HG03045 (cell line): ENCODE results near the gene NF2.
"Not testable (repeated sequence)": the region's sequence is repeated elsewhere in the genome, so short reads cannot be mapped to it uniquely, and the experiment has no call there.

Experiments
- ATAC-seq: cut with Tn5 transposase; IDR thresholded peaks from one replicate; pipeline ENCODE4 v1.9.1; 2021; ENCODE audit warnings: mild to moderate bottlenecking, moderate library complexity; ENCODE audit not compliant: unreplicated experiment

The NF2 gene

DNA sequence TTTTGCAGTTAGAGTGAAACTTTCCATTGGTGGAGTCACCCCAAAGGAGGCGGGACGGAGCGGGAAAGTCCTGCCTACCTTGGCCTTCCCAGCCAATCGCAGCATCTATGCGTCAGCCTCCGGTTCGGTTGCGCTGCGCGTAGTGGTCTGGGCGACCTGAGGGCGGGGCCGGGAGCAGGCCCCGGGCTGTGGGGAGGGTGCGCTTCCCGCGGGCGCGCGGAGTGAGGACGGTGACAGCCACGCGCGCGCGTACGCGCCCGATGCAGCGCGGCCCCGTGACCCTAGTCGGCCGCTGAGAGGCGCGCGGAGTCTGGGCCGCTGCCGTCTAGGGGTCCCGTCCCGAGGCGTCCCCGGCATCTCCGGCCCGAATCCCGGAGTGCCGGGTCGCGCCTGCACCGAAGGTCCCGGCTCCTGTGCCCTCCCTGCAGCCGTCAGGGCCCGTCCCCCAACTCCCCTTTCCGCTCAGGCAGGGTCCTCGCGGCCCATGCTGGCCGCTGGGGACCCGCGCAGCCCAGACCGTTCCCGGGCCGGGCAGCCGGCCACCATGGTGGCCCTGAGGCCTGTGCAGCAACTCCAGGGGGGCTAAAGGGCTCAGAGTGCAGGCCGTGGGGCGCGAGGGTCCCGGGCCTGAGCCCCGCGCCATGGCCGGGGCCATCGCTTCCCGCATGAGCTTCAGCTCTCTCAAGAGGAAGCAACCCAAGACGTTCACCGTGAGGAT lies at the start of gene NF2:
NF2 (plus strand) TSS at position 276 of the 718 bp plus-strand sequence; CDS start at position 642, 366 bp downstream.
- peak; percentile 96 for ATAC-seq

DNA sequence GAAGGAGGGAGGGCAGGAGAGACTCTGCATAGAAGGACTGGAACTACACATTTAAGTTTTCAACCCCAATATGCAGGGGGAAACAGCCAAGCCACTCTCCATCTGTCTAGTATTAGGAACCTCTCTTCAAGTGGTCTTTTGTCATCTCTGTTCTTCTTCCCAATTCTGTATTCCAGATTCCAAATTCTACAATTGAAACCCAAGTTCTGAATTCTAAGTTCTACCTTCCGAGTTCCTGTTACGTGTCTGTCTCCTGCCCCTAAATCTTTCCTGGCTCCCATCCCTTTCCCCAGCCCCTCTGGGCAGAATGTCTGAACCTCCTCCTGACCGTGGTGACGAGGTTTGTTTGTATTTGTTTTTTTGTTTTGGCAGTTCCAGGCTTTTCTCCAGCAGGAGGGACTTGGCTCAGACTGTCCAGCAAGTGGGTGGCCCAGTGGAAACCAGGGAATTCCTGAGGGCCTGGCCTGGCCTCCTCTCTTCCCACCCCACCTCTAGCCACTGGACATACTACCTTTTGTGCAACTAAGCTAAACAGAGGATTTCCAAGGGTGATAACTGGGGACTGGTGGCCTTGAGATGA lies 48.3 kb upstream of the NF2 start:
- no peak for ATAC-seq

DNA sequence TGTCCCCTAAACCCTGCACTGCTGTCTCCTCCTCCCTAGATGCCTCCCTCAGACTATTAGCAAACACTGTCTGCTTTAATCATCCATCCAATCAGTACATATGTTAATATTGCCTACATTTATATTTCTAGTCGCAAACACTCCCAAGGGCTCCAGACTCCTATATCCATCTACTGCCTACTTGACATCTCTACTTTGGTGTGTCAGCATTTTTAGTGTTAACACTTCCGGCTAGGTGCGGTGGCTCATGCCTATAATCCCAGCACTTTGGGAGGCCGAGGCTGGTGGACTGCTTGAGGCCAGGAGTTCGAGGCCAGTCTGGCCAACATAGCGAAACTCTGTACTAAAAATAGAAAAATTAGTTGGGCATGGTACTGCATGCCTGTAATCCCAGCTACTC lies 44.4 kb upstream of the NF2 start:
- no peak for ATAC-seq

DNA sequence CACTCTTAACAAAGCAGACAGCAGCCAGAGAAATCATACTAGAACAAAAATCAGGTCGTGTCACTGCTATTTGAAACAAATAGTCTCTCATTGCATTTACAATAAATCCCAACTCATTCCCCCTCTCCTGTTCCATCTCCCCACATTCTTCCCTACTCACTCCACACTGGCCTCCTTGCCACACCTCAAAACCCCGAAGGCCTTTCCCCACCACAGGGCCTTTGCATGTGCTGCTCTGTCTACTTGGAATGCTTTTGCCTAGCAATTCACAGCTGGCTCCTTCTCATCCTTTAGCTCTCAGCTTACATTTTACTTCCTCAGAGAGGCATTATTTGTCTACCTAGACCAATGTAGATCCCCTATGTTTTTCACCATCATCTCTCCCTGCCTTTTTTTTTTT lies 43.6 kb upstream of the NF2 start:
- ATAC-seq: no peak

DNA sequence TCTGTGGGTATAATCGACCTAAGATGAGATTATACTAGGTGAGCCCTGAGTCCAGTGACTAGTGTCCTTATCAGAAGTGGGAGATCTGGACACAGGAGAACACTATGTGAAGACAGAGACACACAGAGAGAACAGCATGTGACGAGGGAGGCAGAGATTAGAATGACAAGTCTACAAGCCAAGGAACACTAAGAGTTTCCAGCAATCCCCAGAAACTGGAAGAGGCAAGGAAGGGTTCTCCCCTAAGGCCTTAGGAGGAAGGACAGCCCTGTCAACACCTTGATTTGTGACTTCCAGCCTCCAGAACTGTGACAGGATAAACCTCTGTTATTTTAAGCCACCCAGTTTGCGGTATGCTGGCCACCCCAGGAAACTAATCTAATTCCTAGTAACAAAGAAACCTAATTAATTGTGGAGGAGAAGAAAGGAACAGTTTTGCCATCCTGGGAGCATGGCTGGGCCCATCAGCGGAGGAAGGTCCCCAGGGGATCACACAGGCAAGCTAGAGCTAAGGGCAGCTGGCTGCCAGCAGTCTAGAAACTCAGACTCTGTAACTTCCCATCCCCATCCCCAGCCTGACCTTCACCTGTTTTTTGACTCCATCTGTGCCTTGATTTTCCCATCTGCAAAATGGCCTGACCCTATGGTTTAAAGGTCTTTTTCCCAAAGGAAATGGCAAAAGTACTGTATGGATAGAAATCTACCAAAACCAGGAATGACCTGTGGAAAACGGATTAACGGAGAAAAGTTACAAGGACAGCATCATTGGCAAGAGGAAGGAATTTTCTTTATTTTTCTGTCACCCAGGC lies 39.6 kb upstream of the NF2 start:
- ATAC-seq: no peak

DNA sequence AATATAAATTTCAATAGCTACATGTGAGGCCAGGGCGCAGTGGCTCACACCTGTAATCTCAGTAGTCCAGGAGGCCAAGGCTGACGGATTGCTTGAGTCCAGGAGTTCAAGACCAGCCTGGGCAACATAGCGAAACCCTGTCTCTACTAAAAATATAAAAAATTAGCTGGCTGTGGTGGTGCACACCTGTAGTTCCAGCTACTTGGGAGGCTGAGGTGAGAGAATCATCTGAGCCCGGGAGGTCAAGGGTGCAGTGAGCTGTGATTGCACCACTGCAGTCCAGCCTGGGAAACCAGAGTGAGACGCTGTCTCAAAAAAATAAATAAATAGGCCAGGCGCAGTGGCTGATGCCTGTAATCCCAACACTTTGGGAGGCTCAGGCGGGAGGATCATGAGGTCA lies 36.9 kb upstream of the NF2 start:
- ATAC-seq: not testable (repeated sequence)

DNA sequence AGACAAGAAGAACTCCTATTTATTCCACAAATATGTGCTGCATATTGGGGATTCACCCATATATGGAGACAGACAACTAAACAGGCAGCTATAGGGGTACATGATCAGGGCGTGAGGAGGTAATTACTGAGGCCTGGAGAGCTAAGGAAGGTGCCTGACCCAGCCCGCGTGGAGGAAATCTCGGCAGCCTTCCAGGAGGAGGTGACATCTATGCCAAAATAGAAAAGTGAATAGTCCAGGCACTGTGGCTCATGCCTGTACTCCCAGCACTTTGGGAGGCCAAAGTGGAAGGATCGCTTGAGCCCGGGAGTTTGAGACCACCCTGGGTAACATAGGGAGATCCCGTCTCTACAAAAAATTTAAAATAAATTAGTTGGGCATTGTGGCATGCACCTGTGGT lies 36.1 kb upstream of the NF2 start:
- ATAC-seq: no peak

DNA sequence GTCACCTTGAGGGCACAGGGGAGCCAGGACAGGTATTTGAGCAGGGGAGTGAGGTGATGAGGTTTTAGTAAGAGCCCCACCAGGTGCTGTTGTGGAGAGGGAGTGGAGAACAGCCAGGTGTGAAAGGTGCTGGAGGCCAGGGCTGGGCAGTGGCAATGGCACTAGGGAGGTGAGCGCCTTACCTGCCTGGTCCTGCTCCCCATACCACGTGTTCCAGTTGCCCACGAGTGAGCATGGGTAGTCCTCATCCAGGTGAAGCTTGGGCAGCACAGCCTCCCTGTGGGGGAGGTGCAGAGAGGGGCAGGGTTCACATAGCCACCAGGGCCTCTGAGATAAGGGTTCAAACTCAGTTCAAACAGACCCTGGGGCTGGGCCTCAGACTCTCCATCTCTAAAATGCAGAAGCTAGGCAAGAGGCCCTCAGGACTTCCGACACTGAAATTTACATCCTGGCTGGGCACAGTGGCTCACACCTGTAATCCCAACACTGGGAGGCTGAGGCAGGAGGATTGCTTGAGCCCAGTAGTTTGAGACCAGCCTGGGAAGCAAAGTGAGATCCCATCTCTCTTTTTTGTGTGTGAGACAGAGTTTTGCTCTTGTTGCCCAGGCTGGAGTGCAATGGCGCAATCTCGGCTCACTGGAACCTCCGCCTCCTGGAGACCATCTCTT lies 34.3 kb upstream of the NF2 start:
- no peak for ATAC-seq

DNA sequence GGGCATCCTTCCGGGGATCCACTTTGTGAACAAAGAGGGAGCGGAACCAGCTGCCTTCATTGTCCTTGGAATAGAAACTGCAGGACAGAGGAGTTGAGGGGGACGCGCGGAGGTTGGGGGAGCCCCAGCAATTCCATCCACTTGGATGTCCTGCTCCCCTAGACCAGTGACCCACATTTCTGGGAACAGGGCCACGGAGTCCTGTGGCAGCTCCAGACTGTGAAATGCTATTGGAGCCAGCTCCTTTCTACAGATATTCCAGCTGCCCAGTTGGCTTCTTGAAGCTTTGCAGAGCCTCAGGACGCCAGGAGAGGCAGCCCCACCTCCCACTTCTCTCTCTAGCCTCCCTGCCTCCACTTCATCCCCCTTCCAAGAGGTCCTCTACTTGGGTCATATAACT lies 33.0 kb upstream of the NF2 start:
- ATAC-seq: no peak

DNA sequence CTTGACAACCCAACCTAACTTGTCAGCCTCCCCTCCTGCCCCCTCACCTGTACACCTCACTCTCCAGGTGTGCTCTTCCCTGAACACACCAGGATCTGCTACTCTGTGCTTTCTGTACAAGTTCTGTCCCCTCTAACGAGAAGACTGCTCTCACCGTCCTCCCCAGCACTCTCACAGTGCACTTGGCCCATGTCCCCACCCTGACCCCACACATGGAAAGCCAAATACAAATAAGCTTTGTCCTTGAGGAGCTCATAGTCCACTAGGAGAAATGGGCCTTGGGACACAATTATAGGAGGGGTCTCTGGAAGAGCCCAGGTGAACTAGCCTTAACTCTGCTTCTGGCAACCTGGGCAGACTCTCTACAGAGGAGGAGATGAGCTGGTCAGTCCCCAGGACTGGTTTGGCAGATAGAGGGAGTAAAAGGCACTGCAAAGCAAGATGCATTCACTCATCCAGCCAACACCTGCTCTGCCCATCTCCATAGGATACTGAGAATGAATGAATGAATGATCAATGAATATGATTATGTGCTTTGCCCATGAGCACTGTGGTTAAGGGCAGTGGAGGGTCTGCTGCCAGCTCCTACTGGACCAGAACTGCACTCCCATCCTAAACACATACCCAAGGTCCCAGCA lies 32.4 kb upstream of the NF2 start:
- no peak for ATAC-seq

DNA sequence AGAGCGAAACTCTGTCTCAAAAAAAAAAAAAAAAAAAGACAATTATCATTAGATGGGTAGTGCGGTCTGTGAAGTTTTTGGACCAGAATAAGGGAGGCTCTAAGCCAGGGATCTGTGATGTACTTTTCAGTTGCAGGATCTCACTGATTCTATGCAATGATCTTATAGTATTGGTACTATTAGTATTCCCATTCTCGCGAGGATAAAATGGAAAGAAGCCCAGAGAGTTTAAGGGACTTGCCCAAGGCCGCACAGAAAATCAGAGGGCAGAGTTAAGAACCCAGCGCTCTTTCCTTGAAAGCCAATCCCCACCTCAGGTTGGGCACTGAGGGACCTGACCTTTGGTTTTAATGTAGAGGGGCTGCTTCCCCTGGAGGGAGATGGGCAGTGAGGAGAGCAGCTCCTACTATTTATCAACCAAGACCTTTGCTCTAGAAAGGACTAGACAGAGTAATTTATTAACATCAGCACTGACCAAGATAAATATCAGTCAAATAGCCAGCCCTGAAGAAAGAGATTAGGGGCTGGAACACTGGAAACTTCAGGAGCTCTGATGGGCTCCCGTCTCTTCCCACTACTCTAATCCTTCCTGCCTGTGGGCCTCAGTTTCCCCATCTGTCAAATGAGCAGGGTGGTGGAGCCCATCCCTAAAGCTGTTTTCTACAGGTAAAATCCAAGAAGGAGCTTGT lies 28.5 kb upstream of the NF2 start:
- ATAC-seq: no peak

DNA sequence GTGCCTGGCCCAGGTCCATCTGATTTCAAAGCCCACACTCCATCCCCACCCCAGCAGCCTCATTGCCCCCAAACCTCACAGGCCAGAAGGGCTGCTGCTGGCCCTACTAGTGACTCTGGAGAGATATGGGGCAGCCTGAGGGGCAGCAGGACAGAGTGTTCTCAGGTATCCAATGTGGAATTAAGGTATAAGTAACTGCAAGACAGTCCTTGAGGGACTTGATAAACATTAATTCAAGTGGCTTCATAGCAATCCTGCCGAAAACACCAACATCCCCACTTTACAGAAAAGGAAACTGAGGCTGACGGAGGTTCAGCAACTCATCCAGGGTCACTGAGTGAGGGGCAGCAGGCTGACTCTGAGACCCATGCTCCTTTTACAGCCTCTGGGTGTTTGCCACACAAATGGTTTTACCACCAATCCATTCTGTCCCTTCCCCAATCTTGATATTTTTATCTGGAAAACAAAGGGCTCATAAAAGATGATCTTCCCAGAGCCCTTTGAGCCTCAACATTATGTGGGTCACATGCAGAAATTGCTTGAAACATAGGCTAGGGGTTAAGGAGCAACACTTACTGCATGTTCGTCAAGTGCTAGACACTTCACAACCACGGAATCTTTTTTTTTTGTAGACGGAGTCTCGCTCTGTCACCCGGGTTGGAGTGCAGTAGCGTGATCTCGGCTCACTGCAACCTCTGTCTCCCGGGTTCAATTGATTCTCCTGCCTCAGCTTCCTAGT lies 24.8 kb upstream of the NF2 start:
- no peak for ATAC-seq

DNA sequence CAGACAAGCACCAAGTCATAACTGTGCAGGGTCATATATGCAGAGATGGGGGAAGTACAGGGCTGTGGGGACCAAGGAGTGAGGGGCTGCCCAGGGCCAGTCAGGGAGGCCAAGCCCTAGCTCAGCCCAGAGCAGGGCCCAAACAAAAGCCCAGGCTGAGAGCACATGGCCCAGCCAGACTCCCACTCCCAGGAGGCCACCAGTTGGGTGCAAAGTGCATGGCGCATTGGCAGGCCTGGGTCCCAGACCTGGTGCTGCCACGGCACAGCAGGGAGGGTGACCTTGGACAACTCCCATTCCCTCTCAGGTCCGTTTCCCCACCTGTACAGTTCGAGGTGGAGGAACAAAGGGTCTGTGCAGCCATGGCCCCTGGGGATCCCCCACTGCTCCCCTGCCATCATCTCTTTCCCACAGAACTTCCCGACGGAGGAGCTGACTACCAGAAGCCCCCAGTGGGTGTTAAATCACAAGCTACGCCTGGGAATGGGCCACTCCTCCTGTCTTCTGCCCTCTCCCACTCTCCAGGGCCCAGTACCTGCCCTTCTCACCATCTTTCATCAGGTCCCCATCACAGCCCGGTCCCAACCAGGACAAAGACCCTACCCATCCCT lies 23.1 kb upstream of the NF2 start:
- ATAC-seq: no peak

DNA sequence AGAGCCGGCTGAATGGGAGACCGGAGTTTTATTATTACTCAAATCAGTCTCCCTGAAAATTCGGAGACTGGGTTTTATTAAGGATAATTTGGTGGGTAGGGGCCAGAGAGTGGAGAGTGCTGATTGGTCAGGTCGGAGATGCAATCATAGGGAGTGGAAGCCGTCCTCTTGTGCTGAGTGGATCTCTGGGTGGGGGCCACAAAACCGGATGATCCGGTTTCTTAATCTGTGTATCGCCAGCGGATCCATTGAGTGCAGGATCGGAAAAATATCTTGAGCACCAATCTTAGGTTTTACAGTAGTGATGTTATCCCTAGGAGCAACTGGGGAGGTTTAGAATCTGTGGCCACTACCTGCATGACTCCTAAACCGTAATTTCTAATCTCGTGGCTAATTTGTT lies 21.6 kb upstream of the NF2 start:
- ATAC-seq: no peak

DNA sequence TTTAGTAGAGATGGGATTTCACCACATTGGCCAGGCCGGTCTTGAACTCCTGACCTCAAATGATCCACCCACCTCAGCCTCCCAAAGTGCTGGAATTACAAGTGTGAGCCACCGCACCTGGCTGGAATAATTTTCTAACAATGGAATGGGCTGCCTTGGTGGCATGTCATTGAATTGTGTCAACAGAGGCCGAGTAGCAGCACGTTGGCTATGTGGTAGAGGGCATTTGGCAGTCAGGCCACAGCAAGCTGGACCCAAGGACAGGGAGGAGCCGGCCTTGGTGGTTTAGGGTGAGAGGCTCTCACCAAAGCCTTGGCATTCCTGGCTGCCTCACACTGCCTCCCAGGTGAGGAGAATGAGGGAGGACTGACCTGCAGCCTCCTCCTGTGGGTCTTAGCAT lies 18.5 kb upstream of the NF2 start:
- no peak for ATAC-seq

DNA sequence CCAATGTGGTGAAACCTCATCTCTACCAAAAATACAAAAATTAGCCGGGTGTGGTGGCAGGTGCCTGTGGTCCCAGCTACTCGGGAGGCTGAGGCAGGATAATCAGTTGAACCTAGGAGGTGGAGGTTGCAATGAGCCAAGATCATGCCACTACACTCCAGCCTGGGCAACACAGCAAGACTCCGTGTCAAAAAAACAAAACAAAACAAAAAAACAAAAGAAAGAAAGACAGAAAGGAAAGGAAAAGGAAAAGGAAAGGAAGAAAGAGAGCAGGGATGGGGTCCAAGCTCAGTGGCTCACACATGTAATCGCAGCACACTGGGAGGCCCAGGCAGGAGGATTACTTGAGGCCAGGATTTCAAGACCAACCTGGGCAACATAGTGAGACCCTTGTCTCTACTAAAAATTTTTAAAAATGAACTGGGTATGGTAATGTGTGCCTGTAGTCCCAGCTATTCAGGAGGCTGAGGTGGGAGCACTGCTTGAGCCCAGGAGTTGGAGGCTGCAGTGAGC lies 17.2 kb upstream of the NF2 start:
- ATAC-seq: not testable (repeated sequence)

DNA sequence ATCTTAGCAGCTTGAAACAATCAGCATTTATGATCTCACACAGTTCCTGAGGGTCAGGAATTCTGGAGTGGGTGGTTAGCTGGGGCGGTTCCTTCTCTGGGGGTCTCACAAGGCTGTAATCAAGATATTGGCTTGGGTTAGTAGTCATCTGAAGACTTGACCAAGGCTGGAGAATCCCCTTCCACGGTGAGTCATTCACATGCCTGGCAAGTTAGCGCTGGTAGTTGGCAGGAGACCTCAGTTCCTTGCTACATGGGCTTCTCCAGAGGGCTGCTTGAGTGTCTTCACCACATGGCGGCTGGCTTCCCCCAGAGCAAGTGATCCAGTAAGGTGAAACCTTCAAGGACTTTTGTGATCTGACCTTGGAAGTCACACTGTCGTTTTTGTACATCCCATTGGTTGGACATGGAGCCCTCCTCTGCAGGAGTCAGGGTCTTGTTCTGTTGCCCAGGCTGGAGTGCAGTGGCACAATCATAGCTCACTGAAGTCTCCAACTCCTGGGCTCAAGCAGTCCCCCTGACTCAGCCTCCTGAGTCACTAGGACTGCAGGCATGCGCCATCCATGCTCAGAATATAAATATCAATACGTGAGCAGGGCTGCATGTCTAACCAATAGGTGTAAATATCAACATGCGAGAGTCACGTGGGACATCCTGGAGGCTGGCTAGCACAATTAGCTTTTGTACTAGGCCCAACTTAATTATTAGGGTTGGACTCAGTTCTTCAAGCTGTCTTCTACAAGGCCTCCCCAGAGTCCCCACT lies 15.3 kb upstream of the NF2 start:
- ATAC-seq: no peak

DNA sequence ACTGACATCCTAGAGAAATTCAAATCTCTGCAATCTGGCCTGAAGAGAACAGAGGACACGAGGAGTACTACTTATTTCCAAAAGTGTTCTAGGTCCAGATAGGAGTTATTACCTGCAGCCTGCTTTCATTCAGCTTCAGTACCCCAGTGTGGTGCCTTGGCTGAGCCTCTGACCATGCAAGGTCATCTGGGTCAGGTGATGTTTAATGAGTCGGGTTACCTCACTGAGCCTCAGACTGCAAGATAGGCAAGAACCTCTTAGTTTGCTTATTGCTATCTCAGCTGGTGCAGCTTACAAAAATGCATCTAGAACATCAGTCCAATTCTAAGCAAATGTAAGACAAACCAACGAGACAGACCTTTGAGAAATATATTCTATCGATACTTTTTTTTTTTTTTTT lies 9.5 kb upstream of the NF2 start:
- no peak for ATAC-seq
